Activated naive CD8-positive, alpha-beta T cell treated with anti-CD3 and anti-CD28 coated beads for 36 hours (primary cell): ENCODE measurements around the gene SMPD4. TPM values are rescaled to one million over a fixed set of nuclear protein-coding genes. Genes with fewer than 3 reads are reported as not detected.
A peak's percentile ranks its signal among the peaks of the same experiment; 100 is the strongest.
"Not testable (repeated sequence)": the region's sequence is repeated elsewhere in the genome, so short reads cannot be mapped to it uniquely, and the experiment has no call there.

ENCODE experiments used
- DNase-seq: peaks from one replicate; pipeline ENCODE4 v3.0.0; 2021
- H3K27ac Mint-ChIP-seq: one replicate; pipeline ENCODE4 v1.8.0; 2022; ENCODE audit warnings: mild to moderate bottlenecking, moderate library complexity, mixed read lengths
- H3K27me3 Mint-ChIP-seq: one replicate; pipeline ENCODE4 v1.8.0; 2022; ENCODE audit warnings: mild to moderate bottlenecking, mixed read lengths
- H3K36me3 Mint-ChIP-seq: one replicate; pipeline ENCODE4 v1.8.0; 2021; ENCODE audit warnings: mild to moderate bottlenecking, mixed read lengths
- H3K4me1 Mint-ChIP-seq: one replicate; pipeline ENCODE4 v1.8.0; 2021; ENCODE audit warnings: mixed read lengths
- H3K4me3 Mint-ChIP-seq: one replicate; pipeline ENCODE4 v1.8.0; 2022; ENCODE audit warnings: mild to moderate bottlenecking, moderate library complexity, mixed read lengths
- H3K9me3 Mint-ChIP-seq: one replicate; pipeline ENCODE4 v1.8.0; 2022; ENCODE audit warnings: mixed read lengths
- total RNA-seq, 2 experiments: library from RNA; stranded (reverse); gene quantifications; one replicate each; pipeline ENCODE4 v1.2.3, GENCODE V29; 2021

Gene SMPD4, protein sequence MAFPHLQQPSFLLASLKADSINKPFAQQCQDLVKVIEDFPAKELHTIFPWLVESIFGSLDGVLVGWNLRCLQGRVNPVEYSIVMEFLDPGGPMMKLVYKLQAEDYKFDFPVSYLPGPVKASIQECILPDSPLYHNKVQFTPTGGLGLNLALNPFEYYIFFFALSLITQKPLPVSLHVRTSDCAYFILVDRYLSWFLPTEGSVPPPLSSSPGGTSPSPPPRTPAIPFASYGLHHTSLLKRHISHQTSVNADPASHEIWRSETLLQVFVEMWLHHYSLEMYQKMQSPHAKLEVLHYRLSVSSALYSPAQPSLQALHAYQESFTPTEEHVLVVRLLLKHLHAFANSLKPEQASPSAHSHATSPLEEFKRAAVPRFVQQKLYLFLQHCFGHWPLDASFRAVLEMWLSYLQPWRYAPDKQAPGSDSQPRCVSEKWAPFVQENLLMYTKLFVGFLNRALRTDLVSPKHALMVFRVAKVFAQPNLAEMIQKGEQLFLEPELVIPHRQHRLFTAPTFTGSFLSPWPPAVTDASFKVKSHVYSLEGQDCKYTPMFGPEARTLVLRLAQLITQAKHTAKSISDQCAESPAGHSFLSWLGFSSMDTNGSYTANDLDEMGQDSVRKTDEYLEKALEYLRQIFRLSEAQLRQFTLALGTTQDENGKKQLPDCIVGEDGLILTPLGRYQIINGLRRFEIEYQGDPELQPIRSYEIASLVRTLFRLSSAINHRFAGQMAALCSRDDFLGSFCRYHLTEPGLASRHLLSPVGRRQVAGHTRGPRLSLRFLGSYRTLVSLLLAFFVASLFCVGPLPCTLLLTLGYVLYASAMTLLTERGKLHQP
- total RNA-seq = 100 to 1,000 TPM; 109 to 110 TPM

DNA sequence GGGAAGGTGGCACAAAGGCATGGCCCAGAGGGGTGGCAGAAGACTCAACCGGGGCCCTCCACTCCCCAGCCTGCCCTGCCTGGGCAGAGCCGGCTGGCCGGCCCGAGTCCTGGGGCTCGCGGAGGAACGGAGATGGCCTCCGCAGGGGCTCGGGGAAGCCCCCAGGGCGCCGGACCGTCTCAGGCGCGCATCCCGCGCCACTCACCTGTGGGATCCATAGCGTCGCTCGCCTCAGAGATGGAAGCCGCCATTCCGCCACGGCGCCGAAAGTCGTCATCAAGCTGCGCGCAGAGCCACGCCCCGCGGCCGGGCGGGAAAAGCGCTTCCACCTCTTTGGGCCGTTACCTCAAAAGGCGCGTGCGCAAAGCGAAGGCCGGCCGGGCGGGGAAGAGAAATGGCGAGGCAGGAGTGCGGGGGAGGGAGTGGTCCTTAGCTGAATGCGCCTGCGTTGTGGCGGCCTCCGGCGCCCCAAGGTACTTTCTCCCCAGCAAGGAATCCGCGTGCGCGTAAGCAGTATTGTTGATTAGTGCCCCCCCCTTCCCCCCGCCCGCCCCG lies at the start of gene SMPD4:
Gene SMPD4, minus strand, starts transcription at position 278 of the 555 bp plus-strand sequence. CDS start 5,010 bp downstream, outside the sequence.
- Mint-ChIP-seq H3K27ac (peak within 1 kb of the TSS; percentile 93), H3K4me1 (peaks cover 12% of the 10 kb centered on the region), H3K27me3 (no peaks in the 10 kb centered on the region), H3K36me3 (peaks cover 34% of the 10 kb centered on the region), H3K4me3 (peak within 1 kb of the TSS; percentile 93), H3K9me3 (no peaks in the 10 kb centered on the region)
- peak; percentile 97 for DNase-seq

DNA sequence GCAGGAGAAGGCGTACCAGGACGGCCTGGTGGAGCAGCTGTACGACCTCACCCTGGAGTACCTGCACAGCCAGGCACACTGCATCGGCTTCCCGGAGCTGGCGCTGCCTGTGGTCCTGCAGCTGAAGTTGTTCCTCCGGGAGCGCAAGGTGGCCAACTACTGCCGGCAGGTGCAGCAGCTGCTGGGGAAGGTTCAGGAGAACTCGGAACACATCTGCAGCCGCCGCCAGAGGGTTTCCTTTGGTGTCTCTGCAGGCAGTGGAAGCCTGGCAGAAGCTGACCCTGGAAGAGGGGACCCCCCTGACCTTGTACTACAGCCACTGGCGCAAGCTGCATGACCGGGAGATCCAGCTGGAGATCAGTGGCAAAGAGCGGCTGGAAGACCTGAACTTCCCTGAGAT lies 49.5 kb upstream of the SMPD4 start:
- H3K36me3 Mint-ChIP-seq, H3K4me3 Mint-ChIP-seq, H3K9me3 Mint-ChIP-seq, DNase-seq, H3K4me1 Mint-ChIP-seq, H3K27ac Mint-ChIP-seq: not testable (repeated sequence)
- H3K27me3 Mint-ChIP-seq = peaks cover 12% of the 10 kb centered on the region

DNA sequence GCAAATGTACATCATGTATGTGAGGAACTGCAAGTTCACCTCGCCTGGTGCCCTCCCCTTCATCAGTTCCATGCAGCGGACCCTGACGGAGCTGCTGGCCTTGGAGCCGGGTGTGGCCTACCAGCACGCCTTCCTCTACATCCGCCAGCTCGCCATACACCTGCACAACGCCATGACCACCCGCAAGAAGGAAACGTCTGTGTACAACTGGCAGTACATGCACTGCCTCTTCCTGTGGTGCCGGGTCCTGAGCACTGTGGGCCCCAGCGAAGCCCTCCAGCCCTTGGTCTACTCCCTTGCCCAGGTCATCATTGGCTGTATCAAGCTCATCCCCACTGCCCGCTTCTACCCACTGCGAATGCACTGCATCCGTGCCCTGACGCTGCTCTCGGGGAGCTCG lies 49.0 kb upstream of the SMPD4 start:
- H3K27me3 Mint-ChIP-seq = peaks cover 12% of the 10 kb centered on the region
- H3K9me3 Mint-ChIP-seq, H3K4me3 Mint-ChIP-seq, H3K27ac Mint-ChIP-seq, H3K4me1 Mint-ChIP-seq, H3K36me3 Mint-ChIP-seq, DNase-seq: not testable (repeated sequence)

DNA sequence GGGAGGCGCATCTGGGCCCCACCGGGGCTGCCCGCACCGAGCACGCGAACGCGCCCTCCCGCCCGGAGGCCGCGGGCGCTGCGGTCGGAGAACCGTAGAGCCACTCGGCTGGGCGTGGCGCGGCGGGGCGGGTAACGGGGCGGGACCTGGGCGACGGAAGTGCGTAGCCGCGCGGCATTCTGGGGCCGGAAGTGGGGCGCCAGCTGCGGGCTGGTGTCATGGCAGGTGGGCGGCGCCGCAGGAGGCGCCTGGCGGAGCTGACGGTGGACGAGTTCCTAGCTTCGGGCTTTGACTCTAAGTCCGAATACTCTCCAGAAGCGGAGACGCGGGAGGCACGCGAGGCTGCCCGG lies 47.7 kb upstream of the SMPD4 start:
- H3K36me3 Mint-ChIP-seq, H3K9me3 Mint-ChIP-seq, H3K27ac Mint-ChIP-seq, H3K4me1 Mint-ChIP-seq, H3K27me3 Mint-ChIP-seq, H3K4me3 Mint-ChIP-seq: not testable (repeated sequence)
- DNase-seq = peak; percentile 47

DNA sequence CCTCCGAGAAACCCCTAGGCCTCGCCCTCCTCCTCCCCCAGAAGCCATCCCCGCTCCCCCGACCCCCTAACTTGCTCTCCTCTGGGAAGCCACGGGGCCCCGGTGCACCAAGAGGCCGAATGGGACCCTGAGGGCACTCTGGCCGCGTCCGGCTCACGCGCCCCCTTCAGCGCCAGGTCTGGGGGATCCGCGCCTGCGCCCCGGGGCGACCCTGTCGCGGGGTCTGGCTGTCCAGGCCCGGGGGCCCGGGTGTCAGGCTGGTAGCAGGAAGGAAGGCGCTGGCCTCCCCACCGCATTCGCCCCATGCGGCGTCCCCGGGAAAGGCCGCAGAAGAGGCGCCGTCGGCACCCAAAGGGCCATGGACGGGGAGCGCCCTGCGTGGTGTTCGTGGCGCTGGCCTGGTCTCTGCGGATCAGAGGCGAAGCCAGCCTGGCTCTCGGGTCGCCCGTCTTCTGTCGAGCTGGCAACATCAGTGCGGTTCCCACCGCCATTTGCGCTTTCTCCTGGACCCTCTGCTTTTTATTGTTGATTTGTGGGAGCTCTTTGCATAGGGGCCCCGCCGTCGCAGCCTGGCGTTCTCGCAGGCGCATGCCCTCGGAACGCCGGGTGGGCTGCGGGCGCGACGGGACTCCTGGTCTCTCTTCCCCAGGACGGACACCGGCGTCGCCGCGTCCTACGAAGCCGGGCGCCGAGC lies 47.2 kb upstream of the SMPD4 start:
- not testable (repeated sequence) for H3K27ac Mint-ChIP-seq, H3K27me3 Mint-ChIP-seq, H3K4me3 Mint-ChIP-seq, H3K36me3 Mint-ChIP-seq, H3K4me1 Mint-ChIP-seq, DNase-seq, H3K9me3 Mint-ChIP-seq

DNA sequence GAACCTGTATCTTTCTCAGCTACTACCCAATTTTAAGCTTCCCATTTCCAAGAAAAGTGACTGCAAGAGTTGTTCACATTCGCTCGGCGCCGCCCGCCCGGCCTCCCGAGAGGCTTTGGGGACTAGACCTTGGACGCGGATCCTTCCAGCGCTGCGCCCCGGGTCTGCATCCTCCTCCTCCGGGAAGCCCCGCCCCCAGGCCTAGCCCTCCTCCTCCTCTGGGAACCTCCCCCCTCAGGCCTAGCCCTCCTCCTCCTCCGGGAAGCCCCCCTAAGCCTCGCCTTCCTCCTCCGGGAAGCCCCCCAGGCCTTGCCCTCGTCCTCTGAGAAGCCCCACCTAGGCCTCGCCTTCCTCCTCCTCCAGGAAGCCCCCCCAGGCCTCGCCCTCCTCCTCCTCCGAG lies 46.6 kb upstream of the SMPD4 start:
- H3K4me1 Mint-ChIP-seq, H3K9me3 Mint-ChIP-seq, DNase-seq, H3K27me3 Mint-ChIP-seq, H3K36me3 Mint-ChIP-seq, H3K27ac Mint-ChIP-seq, H3K4me3 Mint-ChIP-seq: not testable (repeated sequence)

DNA sequence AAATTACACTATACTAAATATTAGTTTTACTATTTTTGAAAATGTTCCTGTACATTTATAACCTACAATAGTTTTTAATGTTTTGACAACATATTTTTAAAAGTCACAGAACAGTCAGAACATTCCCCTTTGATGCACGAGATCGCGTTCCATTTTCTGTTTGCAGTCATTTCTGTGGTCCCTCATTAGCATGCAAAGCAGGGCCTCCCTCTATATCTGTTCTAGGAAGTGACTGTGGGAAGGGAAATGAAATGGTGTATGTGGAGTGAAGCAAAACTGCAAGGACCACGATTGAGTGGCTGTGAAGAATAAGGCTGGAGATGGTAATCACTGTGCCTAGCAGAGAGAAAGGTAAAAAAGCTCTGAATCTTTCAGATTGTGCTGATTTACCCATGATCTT lies 41.1 kb upstream of the SMPD4 start:
- not testable (repeated sequence) for H3K9me3 Mint-ChIP-seq, H3K4me1 Mint-ChIP-seq, H3K4me3 Mint-ChIP-seq, DNase-seq, H3K36me3 Mint-ChIP-seq, H3K27ac Mint-ChIP-seq
- H3K27me3 Mint-ChIP-seq = peaks cover 13% of the 10 kb centered on the region

DNA sequence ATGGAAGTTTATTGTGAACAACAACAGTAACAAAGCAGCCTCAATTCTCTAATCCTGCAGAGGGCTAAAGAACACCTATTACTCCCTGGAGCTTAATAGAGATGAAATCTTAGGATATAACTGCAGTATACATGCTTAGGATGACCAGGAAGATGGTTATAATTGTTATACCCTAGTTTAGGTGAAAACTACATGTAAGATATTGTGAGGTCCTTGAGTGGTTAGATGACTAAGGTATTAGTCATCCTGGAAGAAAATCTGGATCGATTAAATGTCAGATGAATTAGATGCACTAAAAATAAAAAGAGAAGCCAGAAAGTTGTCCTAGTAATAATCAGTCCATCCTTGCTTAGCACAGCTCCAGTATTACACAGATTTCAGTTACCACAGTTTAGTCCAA lies 39.1 kb upstream of the SMPD4 start:
- H3K27ac Mint-ChIP-seq, H3K9me3 Mint-ChIP-seq, H3K4me1 Mint-ChIP-seq, H3K36me3 Mint-ChIP-seq, DNase-seq, H3K4me3 Mint-ChIP-seq: not testable (repeated sequence)
- H3K27me3 Mint-ChIP-seq = peaks cover 21% of the 10 kb centered on the region

DNA sequence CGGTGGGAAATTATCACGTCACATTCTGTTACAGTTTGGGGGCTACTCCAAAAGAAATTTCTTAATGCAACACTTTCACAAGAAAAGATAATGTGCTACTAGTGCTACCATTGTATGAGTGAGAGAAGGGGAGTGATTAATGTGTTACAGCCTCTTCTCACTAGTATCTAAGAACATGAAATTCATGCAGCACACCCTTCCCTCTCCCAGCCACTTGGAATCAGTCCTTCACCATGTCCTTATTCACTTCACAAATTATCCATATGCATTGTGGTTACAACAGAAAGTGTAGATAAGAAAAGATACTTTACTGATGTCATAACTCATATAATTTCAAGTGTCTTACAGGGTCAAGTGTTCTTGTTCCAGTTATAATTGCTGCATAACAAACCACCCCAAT lies 37.7 kb upstream of the SMPD4 start:
- H3K4me1 Mint-ChIP-seq, H3K36me3 Mint-ChIP-seq, DNase-seq, H3K4me3 Mint-ChIP-seq, H3K27ac Mint-ChIP-seq, H3K9me3 Mint-ChIP-seq: not testable (repeated sequence)
- H3K27me3 Mint-ChIP-seq = peaks cover 24% of the 10 kb centered on the region

DNA sequence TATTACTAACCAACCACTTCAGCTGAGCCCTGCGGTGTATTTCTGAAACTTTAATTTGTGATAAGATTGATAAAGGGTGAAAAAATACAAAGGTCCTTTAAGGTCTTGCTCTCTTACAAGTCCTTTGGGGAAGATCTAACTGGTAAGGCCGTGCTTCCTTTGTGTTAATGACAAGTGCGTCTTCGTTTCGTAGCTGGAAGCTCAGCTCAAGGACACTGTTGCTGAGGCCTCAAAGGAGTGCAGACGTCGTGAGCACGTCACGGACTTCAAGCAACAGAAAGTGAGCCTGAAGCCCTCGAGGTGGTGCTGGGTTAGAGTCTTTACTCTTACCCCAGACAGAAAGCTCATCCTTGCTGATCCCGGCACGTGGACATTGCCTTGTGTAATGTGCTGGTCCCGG lies 25.6 kb upstream of the SMPD4 start:
- not testable (repeated sequence) for H3K27me3 Mint-ChIP-seq, DNase-seq, H3K4me1 Mint-ChIP-seq, H3K36me3 Mint-ChIP-seq, H3K27ac Mint-ChIP-seq, H3K4me3 Mint-ChIP-seq, H3K9me3 Mint-ChIP-seq

DNA sequence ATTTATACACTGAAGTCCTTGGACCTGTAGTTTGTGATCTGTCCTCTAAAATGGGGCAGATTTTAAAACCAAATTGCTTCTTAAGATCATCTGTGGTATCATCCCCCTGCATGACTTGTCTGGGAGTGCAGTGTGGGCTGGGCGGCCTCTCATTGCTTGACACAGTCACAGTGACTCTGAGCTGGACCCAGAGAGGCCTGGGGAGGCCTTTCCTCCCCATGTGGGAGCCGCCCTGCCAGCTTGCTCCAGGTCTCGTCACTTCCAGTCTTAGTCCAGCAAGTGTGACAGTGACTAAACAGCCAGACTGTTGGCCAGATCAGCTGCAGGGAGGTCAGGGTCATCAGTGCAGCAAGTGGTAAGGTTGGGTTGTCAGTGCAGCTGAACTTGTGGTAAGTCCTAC lies 21.7 kb upstream of the SMPD4 start:
- not testable (repeated sequence) for H3K4me3 Mint-ChIP-seq, H3K9me3 Mint-ChIP-seq, H3K27me3 Mint-ChIP-seq, H3K36me3 Mint-ChIP-seq, DNase-seq, H3K27ac Mint-ChIP-seq, H3K4me1 Mint-ChIP-seq

DNA sequence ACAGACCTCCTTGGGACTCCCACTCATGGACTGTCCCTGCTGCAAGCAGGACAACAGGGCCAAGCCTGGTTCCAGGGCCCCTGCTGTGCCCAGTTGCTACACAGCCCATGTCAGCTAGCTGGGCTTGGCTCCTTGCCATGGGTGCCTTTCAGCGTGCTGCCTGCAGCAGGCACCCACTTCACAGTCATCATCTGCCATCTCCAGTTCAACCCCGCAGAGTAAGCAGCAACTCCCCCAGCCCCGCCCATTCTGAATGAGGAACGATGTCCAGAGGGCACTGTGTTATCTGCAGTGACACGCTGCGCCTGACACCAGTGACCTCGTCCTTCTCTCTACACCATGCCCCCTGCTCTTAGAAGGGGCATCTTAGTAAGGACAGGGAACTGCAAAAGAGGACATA lies 21.1 kb upstream of the SMPD4 start:
- not testable (repeated sequence) for H3K27me3 Mint-ChIP-seq, H3K4me3 Mint-ChIP-seq, H3K4me1 Mint-ChIP-seq, DNase-seq, H3K27ac Mint-ChIP-seq, H3K9me3 Mint-ChIP-seq, H3K36me3 Mint-ChIP-seq

DNA sequence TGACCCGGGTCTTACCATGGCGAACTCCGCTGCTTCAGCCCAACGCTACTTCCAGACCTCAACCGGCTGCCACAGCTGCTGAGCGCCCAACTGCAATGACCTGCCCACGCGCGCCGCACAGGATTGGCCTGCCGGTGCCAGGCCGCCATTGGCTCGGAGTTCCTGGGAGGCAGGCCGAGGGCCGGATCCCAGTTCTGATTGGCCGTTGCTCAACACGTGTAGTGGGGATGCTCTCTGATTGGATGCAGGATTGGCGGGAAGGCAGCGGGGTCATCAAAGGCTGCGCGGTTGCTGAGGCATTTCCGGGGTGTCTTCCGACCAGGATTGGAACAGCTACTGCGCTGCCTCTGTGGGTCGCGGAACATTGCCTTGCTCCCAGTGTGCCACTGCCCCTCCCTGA lies 16.9 kb upstream of the SMPD4 start, which contains the start of gene TUBA3E:
Gene TUBA3E, minus strand, starts transcription at position 97 of the 400 bp plus-strand sequence. Its CDS starts 79 bp downstream, at position 18.
- Mint-ChIP-seq H3K4me3 (no peak within 1 kb of the TSS), H3K36me3 (no peaks in the 10 kb centered on the region), H3K9me3 (no peaks in the 10 kb centered on the region), H3K4me1 (no peaks in the 10 kb centered on the region), H3K27ac (no peak within 1 kb of the TSS), H3K27me3 (no peaks in the 10 kb centered on the region)
- DNase-seq = no peak

DNA sequence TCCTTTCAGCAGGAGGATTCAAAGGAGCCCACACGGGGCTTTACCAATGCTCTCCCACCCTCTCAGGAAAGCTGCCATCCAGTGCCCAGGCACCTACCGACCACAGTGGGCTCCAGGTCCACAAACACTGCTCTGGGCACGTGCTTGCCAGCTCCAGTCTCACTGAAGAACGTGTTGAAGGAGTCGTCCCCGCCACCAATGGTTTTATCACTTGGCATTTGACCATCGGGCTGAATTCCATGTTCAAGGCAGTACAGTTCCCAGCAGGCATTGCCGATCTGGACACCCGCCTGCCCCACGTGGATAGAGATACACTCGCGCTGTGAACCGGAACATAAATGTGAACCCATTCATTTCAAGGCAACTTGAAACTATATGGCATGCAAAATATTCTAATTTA lies 14.7 kb upstream of the SMPD4 start:
- not testable (repeated sequence) for H3K27me3 Mint-ChIP-seq, H3K4me1 Mint-ChIP-seq, H3K27ac Mint-ChIP-seq, H3K36me3 Mint-ChIP-seq, DNase-seq, H3K4me3 Mint-ChIP-seq, H3K9me3 Mint-ChIP-seq

DNA sequence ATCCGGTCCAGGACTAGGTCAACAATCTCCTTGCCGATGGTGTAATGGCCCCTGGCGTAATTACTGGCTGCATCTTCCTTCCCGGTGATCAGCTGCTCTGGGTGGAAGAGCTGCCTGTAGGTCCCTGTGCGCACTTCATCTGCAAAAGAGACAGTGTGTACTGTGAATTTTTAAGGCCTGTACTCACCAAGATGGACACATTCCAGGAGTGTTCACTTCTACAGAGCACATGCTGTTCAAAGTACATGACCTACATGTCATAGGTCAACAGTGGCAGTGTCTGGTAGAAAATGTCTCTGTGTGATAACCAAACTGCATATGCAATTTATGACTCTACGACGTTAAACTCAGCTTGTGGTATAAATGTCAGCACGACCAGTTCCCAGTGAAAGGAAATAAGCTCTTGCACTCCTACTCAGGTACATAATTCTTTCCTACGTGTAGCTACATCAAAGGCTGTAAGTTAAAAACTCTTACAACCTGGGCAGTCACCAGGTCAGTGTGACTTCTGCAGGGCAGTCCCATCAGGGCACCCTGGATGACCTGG lies 13.8 kb upstream of the SMPD4 start:
- H3K27ac Mint-ChIP-seq, H3K36me3 Mint-ChIP-seq: not testable (repeated sequence)

More for the DNA sequence above, 13.8 kb upstream of the SMPD4 start:
- not testable (repeated sequence) for H3K4me3 Mint-ChIP-seq, H3K4me1 Mint-ChIP-seq, H3K9me3 Mint-ChIP-seq, DNase-seq, H3K27me3 Mint-ChIP-seq
